GM12875 (cell line): ENCODE measurements around the gene CKAP2.
"Not testable (repeated sequence)": the region's sequence is repeated elsewhere in the genome, so short reads cannot be mapped to it uniquely, and the experiment has no call there.

ENCODE experiments used
- H3K4me3 ChIP-seq: one replicate; pipeline ENCODE4 v1.5.1; 2011; ENCODE audit warnings: low read depth, low read length, control low read depth
- TF ChIP-seq, protein P1 (sequence below): IDR thresholded peaks from 2 replicates; pipeline ENCODE4 v1.5.1; 2011; ENCODE audit warnings: low read depth, mild to moderate bottlenecking, control low read depth, inconsistent platforms, low read length, moderate library complexity, borderline replicate concordance; ENCODE audit not compliant: insufficient read depth

The CKAP2 gene

DNA sequence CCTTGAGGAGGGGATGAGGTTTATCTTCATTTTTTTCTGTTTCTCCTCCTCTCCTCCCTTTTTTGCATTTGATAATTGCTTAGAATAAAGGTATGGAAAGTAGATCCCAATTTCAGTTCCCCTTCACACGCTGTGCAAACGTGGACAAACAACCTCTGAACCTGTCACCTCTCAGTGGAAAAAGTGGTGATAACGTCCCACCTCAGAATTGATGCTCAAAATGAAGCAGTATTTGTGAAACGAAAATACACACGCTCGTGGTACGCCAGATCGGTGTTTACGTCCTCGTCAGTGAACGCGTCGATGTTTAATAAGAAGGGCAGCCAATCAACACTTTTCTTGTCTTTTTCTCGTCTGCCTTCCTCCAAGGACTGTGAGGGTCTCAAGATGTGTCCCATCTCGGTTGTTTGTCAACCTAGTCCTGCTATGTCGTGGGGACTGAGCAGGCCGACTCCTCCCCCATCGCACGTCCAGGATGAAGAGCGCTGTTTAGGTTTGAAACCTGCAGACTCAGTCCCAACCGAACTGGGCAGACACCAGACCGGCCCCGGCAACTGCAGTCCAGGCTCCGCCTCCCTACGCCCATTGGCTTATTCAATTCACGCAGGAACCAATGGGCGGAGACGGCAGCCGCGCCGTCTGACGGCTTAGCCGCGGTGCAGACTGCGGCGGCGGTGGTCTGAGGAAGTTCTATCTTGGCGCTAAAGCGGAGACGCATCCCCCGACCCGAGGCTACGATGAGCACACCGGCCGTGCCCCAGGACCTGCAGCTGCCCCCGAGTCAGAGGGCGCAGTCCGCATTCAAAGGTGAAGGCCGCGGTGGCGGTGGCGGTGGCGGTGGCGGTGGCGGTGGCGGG, at the start of gene CKAP2:
TSS of gene CKAP2 (plus strand) at position 659 of the 857 bp plus-strand sequence. CDS start at position 738, 79 bp downstream.
- TF ChIP-seq, protein P1, sequence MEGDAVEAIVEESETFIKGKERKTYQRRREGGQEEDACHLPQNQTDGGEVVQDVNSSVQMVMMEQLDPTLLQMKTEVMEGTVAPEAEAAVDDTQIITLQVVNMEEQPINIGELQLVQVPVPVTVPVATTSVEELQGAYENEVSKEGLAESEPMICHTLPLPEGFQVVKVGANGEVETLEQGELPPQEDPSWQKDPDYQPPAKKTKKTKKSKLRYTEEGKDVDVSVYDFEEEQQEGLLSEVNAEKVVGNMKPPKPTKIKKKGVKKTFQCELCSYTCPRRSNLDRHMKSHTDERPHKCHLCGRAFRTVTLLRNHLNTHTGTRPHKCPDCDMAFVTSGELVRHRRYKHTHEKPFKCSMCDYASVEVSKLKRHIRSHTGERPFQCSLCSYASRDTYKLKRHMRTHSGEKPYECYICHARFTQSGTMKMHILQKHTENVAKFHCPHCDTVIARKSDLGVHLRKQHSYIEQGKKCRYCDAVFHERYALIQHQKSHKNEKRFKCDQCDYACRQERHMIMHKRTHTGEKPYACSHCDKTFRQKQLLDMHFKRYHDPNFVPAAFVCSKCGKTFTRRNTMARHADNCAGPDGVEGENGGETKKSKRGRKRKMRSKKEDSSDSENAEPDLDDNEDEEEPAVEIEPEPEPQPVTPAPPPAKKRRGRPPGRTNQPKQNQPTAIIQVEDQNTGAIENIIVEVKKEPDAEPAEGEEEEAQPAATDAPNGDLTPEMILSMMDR, result no peak
- peak within 1 kb of the TSS; percentile 83 for H3K4me3 ChIP-seq

GRCh38 chr13:52405767-52406494, 49.3 kb upstream of the CKAP2 start, which contains the start of gene THSD1:
Gene THSD1, minus strand, starts transcription at chr13:52406172. Its CDS starts 3,572 bp downstream, at chr13:52402600.
- TF ChIP-seq, protein P1, result no peak
- H3K4me3 ChIP-seq, result peak within 1 kb of the TSS; percentile 41

GRCh38 chr13:52406629-52407028, 48.6 kb upstream of the CKAP2 start:
- no peak overlapping the region for H3K4me3 ChIP-seq
- TF ChIP-seq, protein P1, result no peak

DNA sequence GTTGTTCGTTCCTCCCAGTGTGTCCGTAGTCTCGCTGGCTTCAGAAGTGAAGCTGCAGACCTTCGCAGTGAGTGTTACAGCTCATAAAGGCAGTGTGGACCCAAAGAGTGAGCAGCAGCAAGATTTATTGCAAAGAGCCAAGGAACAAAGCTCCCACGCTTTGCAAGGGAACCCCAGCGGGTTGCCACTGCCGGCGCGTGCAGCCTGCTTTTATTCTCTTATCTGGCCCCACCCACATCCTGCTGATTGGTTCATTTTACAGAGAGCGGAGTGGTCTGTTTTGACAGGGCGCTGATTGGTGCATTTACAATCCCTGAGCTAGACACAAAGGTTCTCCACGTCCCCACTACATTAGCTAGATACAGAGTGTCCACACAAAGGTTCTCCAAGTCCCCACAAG, 47.8 kb upstream of the CKAP2 start:
- not testable (repeated sequence) for H3K4me3 ChIP-seq

- H3K4me3 ChIP-seq, result not testable (repeated sequence)
Measured at GRCh38 chr13:52408071-52408658, 47.1 kb upstream of the CKAP2 start.

GRCh38 chr13:52411629-52412028, 43.6 kb upstream of the CKAP2 start:
- TF ChIP-seq, protein P1, result no peak
- H3K4me3 ChIP-seq, result no peak overlapping the region

DNA sequence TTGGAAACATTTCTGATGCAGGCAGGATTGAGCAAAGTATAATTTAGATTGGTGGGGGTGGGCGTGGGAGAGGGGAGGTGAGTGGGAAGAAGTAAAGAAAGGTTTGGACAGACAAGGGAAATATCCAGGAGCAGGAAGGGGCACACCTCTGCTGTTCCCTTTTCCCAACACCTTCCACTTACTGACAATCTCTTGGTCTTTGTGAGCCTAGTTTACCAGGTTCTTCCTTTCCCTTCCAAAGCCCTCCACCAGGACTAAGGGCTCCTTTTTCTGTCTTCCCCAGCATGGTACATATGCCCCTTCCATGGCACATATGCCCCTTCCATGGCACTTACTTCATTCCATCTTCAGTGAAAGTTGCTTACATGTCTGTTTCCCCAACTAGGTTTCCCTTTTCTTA, 43.1 kb upstream of the CKAP2 start:
- TF ChIP-seq, protein P1, result no peak
- H3K4me3 ChIP-seq, result no peak overlapping the region
